Measurements from ENCODE around the gene PRELID2. TPM values are rescaled to one million over a fixed set of nuclear protein-coding genes. Genes with fewer than 3 reads are reported as not detected.

PRELID2 gene
- total RNA-seq, 4 donors from 2014 or later = 9.3 to 19.4 (median 15.7) TPM

DNA sequence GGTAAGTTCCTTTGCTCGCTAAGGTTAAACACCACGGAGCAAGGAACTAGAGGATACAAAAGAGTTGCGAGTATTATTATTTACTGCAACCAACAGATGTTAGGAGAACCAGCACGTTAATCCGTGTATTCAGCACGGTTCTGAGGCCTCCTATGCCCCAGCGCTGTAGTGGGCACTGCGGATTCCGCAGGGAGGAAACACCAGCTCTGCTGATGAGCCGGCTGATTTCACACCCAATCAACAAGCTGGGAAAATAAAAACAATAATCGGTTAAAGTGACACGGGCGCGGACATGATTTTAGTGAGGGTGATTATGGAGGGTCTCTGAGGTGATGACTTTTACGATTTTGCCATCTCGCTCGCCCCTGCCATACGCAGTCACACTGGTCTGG lies 702 bp upstream of the PRELID2 start:
- TF ChIP-seq, protein P1, sequence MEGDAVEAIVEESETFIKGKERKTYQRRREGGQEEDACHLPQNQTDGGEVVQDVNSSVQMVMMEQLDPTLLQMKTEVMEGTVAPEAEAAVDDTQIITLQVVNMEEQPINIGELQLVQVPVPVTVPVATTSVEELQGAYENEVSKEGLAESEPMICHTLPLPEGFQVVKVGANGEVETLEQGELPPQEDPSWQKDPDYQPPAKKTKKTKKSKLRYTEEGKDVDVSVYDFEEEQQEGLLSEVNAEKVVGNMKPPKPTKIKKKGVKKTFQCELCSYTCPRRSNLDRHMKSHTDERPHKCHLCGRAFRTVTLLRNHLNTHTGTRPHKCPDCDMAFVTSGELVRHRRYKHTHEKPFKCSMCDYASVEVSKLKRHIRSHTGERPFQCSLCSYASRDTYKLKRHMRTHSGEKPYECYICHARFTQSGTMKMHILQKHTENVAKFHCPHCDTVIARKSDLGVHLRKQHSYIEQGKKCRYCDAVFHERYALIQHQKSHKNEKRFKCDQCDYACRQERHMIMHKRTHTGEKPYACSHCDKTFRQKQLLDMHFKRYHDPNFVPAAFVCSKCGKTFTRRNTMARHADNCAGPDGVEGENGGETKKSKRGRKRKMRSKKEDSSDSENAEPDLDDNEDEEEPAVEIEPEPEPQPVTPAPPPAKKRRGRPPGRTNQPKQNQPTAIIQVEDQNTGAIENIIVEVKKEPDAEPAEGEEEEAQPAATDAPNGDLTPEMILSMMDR (IDR thresholded peaks at IDR 0.05; ENCODE audit: low read depth) = no peak

DNA sequence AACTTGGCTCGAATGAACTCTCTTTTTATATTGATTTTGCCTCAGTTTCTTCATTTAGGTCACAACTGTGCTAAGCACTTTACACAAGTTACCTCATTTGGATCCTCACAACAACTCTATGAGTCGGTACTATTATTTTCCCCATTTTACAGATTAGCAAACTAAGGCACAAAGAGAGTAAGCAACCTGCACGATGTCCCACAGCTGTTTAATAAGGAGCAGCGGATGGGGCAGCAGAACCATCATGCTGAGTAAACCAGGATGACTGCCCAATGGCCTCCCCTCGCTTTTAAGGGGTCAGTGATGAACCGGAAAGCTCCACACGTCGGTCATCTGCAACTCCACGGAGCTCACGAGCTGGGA lies 607 bp downstream of the PRELID2 start:
- TF ChIP-seq, protein P1 (IDR thresholded peaks at IDR 0.05; ENCODE audit: low read depth) = no peak

DNA sequence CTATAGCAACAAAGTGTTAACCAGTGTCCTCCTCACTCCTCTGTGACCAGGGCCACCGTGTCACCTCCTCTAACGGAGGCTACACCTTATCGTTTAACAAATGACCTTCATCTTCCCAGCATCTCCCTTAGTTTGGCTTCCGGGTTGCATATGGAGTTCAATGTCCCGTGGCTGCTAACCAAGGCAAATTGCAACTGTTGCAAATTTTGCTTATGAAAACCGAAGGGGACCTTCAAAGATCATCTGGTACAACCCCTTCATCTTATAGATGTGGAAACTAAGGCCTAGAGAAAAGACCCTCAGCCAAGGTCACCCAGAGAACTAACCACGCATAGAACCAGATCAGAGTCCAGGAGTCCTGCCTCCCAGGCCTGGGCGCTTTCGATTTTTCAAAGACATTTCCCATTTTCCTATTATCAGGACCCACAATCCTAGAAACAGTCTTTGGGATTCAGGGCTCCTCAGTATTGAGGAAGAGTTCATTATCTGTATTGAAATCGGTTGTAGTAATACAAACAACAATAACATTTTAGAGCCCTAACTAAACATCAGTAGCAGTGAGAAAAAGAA lies 1.4 kb downstream of the PRELID2 start:
- TF ChIP-seq, protein P1 (IDR thresholded peaks at IDR 0.05; ENCODE audit: low read depth) = no peak

- TF ChIP-seq, protein P1 (IDR thresholded peaks at IDR 0.05; ENCODE audit: low read depth) = no peak
Observed at GRCh38 chr5:145830594-145830993, 4.5 kb downstream of the PRELID2 start.

GRCh38 chr5:145829708-145830361 lies 5.3 kb downstream of the PRELID2 start:
- TF ChIP-seq, protein P1 (IDR thresholded peaks at IDR 0.05; ENCODE audit: low read depth) = no peak

GRCh38 chr5:145826895-145827674 lies 8.1 kb downstream of the PRELID2 start:
- TF ChIP-seq, protein P1 (IDR thresholded peaks at IDR 0.05; ENCODE audit: low read depth) = no peak

DNA sequence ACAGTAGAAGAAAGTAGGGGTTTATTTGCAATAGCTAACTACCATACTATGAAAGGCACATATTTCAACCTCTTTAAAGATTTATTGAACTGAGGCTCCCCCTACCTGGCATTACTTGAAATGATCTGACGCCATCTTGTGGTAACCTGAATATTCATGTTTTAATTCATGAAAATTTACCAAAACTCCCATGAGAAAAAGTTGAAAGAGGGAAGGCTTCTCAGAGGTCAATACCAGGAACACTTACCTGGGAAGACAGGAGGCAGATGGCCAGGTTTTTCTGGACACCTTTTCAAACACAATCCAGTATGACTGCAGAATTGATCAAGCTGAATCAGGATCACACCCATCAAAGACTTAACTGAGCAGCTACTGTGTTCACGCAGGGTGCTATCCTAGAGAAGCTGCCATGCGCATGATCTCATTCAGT lies 9.4 kb downstream of the PRELID2 start:
- TF ChIP-seq, protein P1 (IDR thresholded peaks at IDR 0.05; ENCODE audit: low read depth) = no peak
